IPS-15b (cell line): ENCODE data around the gene GPATCH2L.

ENCODE experiments used
- H3K27me3 ChIP-seq: one replicate; pipeline ENCODE4 v1.6.1; 2013; ENCODE audit warnings: low read length; ENCODE audit not compliant: control insufficient read depth, insufficient read depth
- H3K36me3 ChIP-seq: one replicate; pipeline ENCODE4 v1.6.1; 2013; ENCODE audit warnings: low read length; ENCODE audit not compliant: control insufficient read depth, insufficient read depth
- H3K4me1 ChIP-seq: one replicate; pipeline ENCODE4 v1.6.1; 2013; ENCODE audit warnings: mild to moderate bottlenecking, low read length; ENCODE audit not compliant: control insufficient read depth, insufficient read depth
- H3K4me3 ChIP-seq: one replicate; pipeline ENCODE4 v1.5.1; 2013; ENCODE audit warnings: low read depth, low read length
- H3K9ac ChIP-seq: one replicate; pipeline ENCODE4 v1.6.1; 2013; ENCODE audit warnings: low read depth, mild to moderate bottlenecking, low read length
- H3K9me3 ChIP-seq: one replicate; pipeline ENCODE4 v1.6.1; 2013; ENCODE audit warnings: mild to moderate bottlenecking, low read length; ENCODE audit not compliant: control insufficient read depth, insufficient read depth

Gene GPATCH2L

GRCh38 chr14:76123426-76124225, 28.1 kb upstream of the GPATCH2L start:
- Histone ChIP-seq H3K4me3 (no peak overlapping the region), H3K36me3 (no peaks in the 10 kb centered on the region), H3K9me3 (peaks cover 4% of the 10 kb centered on the region), H3K4me1 (peaks cover 5% of the 10 kb centered on the region), H3K27me3 (no peaks in the 10 kb centered on the region), H3K9ac (no peak overlapping the region)

GRCh38 chr14:76125511-76125910, 26.2 kb upstream of the GPATCH2L start:
- peaks cover 5% of the 10 kb centered on the region for H3K4me1 ChIP-seq
- H3K36me3 ChIP-seq, result no peaks in the 10 kb centered on the region
- H3K9ac ChIP-seq, result no peak overlapping the region
- H3K27me3 ChIP-seq, result peaks cover 8% of the 10 kb centered on the region
- no peak overlapping the region for H3K4me3 ChIP-seq
- H3K9me3 ChIP-seq, result peaks cover 4% of the 10 kb centered on the region

- no peak overlapping the region for H3K4me3 ChIP-seq
- H3K36me3 ChIP-seq, result no peaks in the 10 kb centered on the region
- peaks cover 4% of the 10 kb centered on the region for H3K9me3 ChIP-seq
- H3K9ac ChIP-seq, result no peak overlapping the region
- H3K4me1 ChIP-seq, result peaks cover 5% of the 10 kb centered on the region
- H3K27me3 ChIP-seq, result peaks cover 14% of the 10 kb centered on the region
Observed at GRCh38 chr14:76126076-76126475, 25.6 kb upstream of the GPATCH2L start.

GRCh38 chr14:76129851-76130576, 21.7 kb upstream of the GPATCH2L start:
- Histone ChIP-seq H3K36me3 (no peaks in the 10 kb centered on the region), H3K4me1 (no peaks in the 10 kb centered on the region), H3K9ac (no peak overlapping the region), H3K4me3 (no peak overlapping the region), H3K9me3 (peaks cover 4% of the 10 kb centered on the region), H3K27me3 (peaks cover 48% of the 10 kb centered on the region)

- Histone ChIP-seq H3K27me3 (peaks cover 60% of the 10 kb centered on the region), H3K36me3 (no peaks in the 10 kb centered on the region), H3K4me3 (no peak overlapping the region), H3K9me3 (peaks cover 3% of the 10 kb centered on the region), H3K4me1 (no peaks in the 10 kb centered on the region), H3K9ac (no peak overlapping the region)
Observed at GRCh38 chr14:76131071-76131965, 20.4 kb upstream of the GPATCH2L start.

- H3K27me3 ChIP-seq, result peaks cover 78% of the 10 kb centered on the region
- no peak overlapping the region for H3K4me3 ChIP-seq
- peaks cover 7% of the 10 kb centered on the region for H3K4me1 ChIP-seq
- H3K9me3 ChIP-seq, result no peaks in the 10 kb centered on the region
- H3K9ac ChIP-seq, result no peak overlapping the region
- no peaks in the 10 kb centered on the region for H3K36me3 ChIP-seq
Observed at GRCh38 chr14:76133103-76133502, 18.6 kb upstream of the GPATCH2L start.

- H3K4me3 ChIP-seq, result no peak overlapping the region
- H3K27me3 ChIP-seq, result peaks cover 83% of the 10 kb centered on the region
- no peaks in the 10 kb centered on the region for H3K9me3 ChIP-seq
- H3K9ac ChIP-seq, result no peak overlapping the region
- peaks cover 7% of the 10 kb centered on the region for H3K4me1 ChIP-seq
- H3K36me3 ChIP-seq, result no peaks in the 10 kb centered on the region
Observed at GRCh38 chr14:76134231-76134630, 17.5 kb upstream of the GPATCH2L start.

GRCh38 chr14:76135722-76136121, 16.0 kb upstream of the GPATCH2L start:
- Histone ChIP-seq H3K9ac (no peak overlapping the region), H3K36me3 (no peaks in the 10 kb centered on the region), H3K4me1 (peaks cover 10% of the 10 kb centered on the region), H3K27me3 (peaks cover 88% of the 10 kb centered on the region), H3K4me3 (no peak overlapping the region), H3K9me3 (no peaks in the 10 kb centered on the region)

GRCh38 chr14:76136476-76137110, 15.1 kb upstream of the GPATCH2L start:
- H3K27me3 ChIP-seq, result peaks cover 84% of the 10 kb centered on the region
- no peaks in the 10 kb centered on the region for H3K36me3 ChIP-seq
- H3K9me3 ChIP-seq, result no peaks in the 10 kb centered on the region
- no peak overlapping the region for H3K9ac ChIP-seq
- H3K4me3 ChIP-seq, result no peak overlapping the region
- peaks cover 10% of the 10 kb centered on the region for H3K4me1 ChIP-seq

- Histone ChIP-seq H3K27me3 (peaks cover 71% of the 10 kb centered on the region), H3K4me3 (peak overlapping the region; percentile 65), H3K4me1 (peaks cover 10% of the 10 kb centered on the region), H3K9ac (no peak overlapping the region), H3K36me3 (no peaks in the 10 kb centered on the region), H3K9me3 (no peaks in the 10 kb centered on the region)
Observed at GRCh38 chr14:76138119-76138757, 13.5 kb upstream of the GPATCH2L start.
